H1 (cell line): ENCODE results near the gene TDRD9. TPM values are rescaled to one million over a fixed set of nuclear protein-coding genes. Genes with fewer than 3 reads are reported as not detected.

Experiments
- CHD7 ChIP-seq: fragments of 300-600 bp; sonication (generic); IDR thresholded peaks from 2 replicates; pipeline ENCODE4 v1.7.1; 2012; ENCODE audit warnings: low read length, moderate library complexity, mild to moderate bottlenecking, inconsistent platforms; ENCODE audit not compliant: insufficient replicate concordance
- POLR2A ChIP-seq, 2 experiments: IDR thresholded peaks; 1 replicate in 1 of 2; 2 replicates in 1 of 2; pipeline ENCODE4 v1.6.1; 2011; ENCODE audit warnings: low read depth in 2 of 2, low read length in 2 of 2, mild to moderate bottlenecking in 2 of 2; ENCODE audit errors: control extremely low read depth in 1 of 2
- TEAD4 ChIP-seq: IDR thresholded peaks from 2 replicates; pipeline ENCODE4 v1.6.1; 2012; ENCODE audit warnings: low read depth, low read length, inconsistent platforms, mixed read lengths
- polyA plus RNA-seq, 7 experiments: library from polyadenylated mRNA; depleted of rRNA in 3 of 7; stranded (reverse) in 5 of 7; unstranded in 2 of 7; fragments of >200 nt in 5 of 7; fragments of 200-250 nt in 2 of 7; gene quantifications; 1 replicate in 5 of 7; 2 replicates in 1 of 7; 4 replicates in 1 of 7; pipeline versions ENCODE4 v1.2.1 to v1.2.3, GENCODE V29; 2011 to 2013; ENCODE audit warnings: missing spikeins in 2 of 7, mixed read lengths in 2 of 7
- total RNA-seq: library from RNA; stranded (reverse); fragmentation: NEBNext Ultra II Directional; extraction: Animal tissue kit (Norgen Biotek cat#: 25700); gene quantifications from 2 replicates; pipeline ENCODE4 v1.2.1, GENCODE V29; 2021

Gene TDRD9
- total and polyA plus RNA-seq, 2 of the 8 experiments (the other 6 are each of a cell fraction or from before 2014, with no cell fraction given): not detected

- no peak for TF ChIP-seq CHD7
- TF ChIP-seq TEAD4: 0 out of 2 replicates have a peak, but pooled peaks have one; percentile 6
- no peak for TF ChIP-seq POLR2A (IDR thresholded peaks at IDR 0.05; ENCODE audit: control extremely low read depth in 1 of 2, low read depth in 2 of 2, low read length in 2 of 2)
Observed at GRCh38 chr14:104026024-104026423, 97.8 kb downstream of the TDRD9 start (continued).
